ENCODE data around the gene TMEM145.

DNA sequence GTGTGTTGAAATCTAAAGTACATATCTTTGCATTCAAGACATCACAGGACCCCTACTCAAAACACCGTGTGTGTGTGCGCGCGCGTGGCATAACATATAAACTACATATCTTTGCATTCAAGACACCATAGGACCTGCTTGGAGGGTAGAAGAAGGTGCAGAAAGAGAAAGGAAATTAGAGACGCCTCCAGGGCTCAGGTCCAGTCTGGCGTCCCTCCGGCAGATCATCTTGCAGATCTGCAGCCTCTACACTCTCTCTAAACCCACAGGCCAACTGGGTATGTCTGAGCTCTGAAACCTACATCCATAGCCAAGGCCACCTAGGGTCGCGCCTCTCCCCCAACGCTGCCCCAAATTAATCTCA, 10.0 kb upstream of the TMEM145 start:
- TF ChIP-seq, protein P1, sequence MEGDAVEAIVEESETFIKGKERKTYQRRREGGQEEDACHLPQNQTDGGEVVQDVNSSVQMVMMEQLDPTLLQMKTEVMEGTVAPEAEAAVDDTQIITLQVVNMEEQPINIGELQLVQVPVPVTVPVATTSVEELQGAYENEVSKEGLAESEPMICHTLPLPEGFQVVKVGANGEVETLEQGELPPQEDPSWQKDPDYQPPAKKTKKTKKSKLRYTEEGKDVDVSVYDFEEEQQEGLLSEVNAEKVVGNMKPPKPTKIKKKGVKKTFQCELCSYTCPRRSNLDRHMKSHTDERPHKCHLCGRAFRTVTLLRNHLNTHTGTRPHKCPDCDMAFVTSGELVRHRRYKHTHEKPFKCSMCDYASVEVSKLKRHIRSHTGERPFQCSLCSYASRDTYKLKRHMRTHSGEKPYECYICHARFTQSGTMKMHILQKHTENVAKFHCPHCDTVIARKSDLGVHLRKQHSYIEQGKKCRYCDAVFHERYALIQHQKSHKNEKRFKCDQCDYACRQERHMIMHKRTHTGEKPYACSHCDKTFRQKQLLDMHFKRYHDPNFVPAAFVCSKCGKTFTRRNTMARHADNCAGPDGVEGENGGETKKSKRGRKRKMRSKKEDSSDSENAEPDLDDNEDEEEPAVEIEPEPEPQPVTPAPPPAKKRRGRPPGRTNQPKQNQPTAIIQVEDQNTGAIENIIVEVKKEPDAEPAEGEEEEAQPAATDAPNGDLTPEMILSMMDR (conservative IDR thresholded peaks at IDR 0.05; ENCODE audit: low read depth, low read length) = no peak
- TF ChIP-seq EZH2 (IDR thresholded peaks at IDR 0.05; ENCODE audit: low read length, unreplicated experiment) = no peak
